Trophoblast cell (in vitro differentiated cells and primary cell): ENCODE data around the gene RHCG.

Experiments used
- DNase-seq, 2 donors: peaks; one replicate each; pipeline ENCODE4 v3.0.0-alpha.2; 2016
- H2AFZ ChIP-seq: 2 replicates; pipeline ENCODE4 v1.6.1; 2013; ENCODE audit warnings: low read length, moderate library complexity, mild to moderate bottlenecking; ENCODE audit not compliant: insufficient read depth, poor library complexity
- H2AK5ac ChIP-seq: 2 replicates; pipeline ENCODE4 v1.6.1; 2013; ENCODE audit warnings: mild to moderate bottlenecking, low read length
- H2BK120ac ChIP-seq: 2 replicates; pipeline ENCODE4 v1.6.1; 2013; ENCODE audit warnings: low read length, mild to moderate bottlenecking, moderate library complexity; ENCODE audit not compliant: insufficient read depth, poor library complexity
- H2BK12ac ChIP-seq: 2 replicates; pipeline ENCODE4 v1.6.1; 2013; ENCODE audit warnings: mild to moderate bottlenecking, low read length, moderate library complexity
- H2BK5ac ChIP-seq: 2 replicates; pipeline ENCODE4 v1.6.1; 2013; ENCODE audit warnings: low read length, low read depth, moderate library complexity, mild to moderate bottlenecking; ENCODE audit not compliant: poor library complexity
- H3K14ac ChIP-seq: 2 replicates; pipeline ENCODE4 v1.6.1; 2013; ENCODE audit warnings: mild to moderate bottlenecking, low read length
- H3K18ac ChIP-seq: 2 replicates; pipeline ENCODE4 v1.6.1; 2013; ENCODE audit warnings: mild to moderate bottlenecking, low read length
- H3K23ac ChIP-seq: 2 replicates; pipeline ENCODE4 v1.6.1; 2013; ENCODE audit warnings: low read length
- H3K27ac ChIP-seq: 2 replicates; pipeline ENCODE4 v1.5.1; 2013; ENCODE audit warnings: low read depth, mild to moderate bottlenecking, inconsistent platforms, low read length, moderate library complexity
- H3K27me3 ChIP-seq: 2 replicates; pipeline ENCODE4 v1.6.1; 2013; ENCODE audit warnings: inconsistent platforms, mild to moderate bottlenecking, low read length, moderate library complexity; ENCODE audit not compliant: insufficient read depth
- H3K36me3 ChIP-seq, 2 experiments: 1 replicate in 1 of 2; 2 replicates in 1 of 2; pipeline ENCODE4 v1.6.1; 2013; ENCODE audit warnings: low read length in 2 of 2, mild to moderate bottlenecking in 2 of 2, moderate library complexity in 1 of 2; ENCODE audit not compliant: insufficient read depth in 2 of 2, control insufficient read depth in 1 of 2
- H3K4ac ChIP-seq: 2 replicates; pipeline ENCODE4 v1.6.1; 2013; ENCODE audit warnings: low read depth, mild to moderate bottlenecking, low read length, moderate library complexity
- H3K4me1 ChIP-seq, 2 experiments: 1 replicate in 1 of 2; 2 replicates in 1 of 2; pipeline ENCODE4 v1.6.1; 2013; ENCODE audit warnings: low read length in 2 of 2, mild to moderate bottlenecking in 2 of 2, moderate library complexity in 1 of 2; ENCODE audit not compliant: insufficient read depth in 2 of 2, control insufficient read depth in 1 of 2
- H3K4me2 ChIP-seq: 2 replicates; pipeline ENCODE4 v1.6.1; 2013; ENCODE audit warnings: inconsistent platforms, mild to moderate bottlenecking, low read length, moderate library complexity
- H3K4me3 ChIP-seq: 2 replicates; pipeline ENCODE4 v1.5.1; 2013; ENCODE audit warnings: mild to moderate bottlenecking, low read depth, low read length, inconsistent platforms
- H3K79me1 ChIP-seq: one replicate; pipeline ENCODE4 v1.6.1; 2013; ENCODE audit warnings: low read length
- H3K79me2 ChIP-seq: 2 replicates; pipeline ENCODE4 v1.6.1; 2013; ENCODE audit warnings: low read length, mild to moderate bottlenecking; ENCODE audit not compliant: control insufficient read depth, insufficient read depth, poor library complexity
- H3K9ac ChIP-seq: 2 replicates; pipeline ENCODE4 v1.6.1; 2013; ENCODE audit warnings: mild to moderate bottlenecking, low read length
- H3K9me3 ChIP-seq: 2 replicates; pipeline ENCODE4 v1.6.1; 2013; ENCODE audit warnings: low read depth, mild to moderate bottlenecking, control low read depth, inconsistent platforms, low read length; ENCODE audit not compliant: insufficient read depth
- H4K12ac ChIP-seq: 2 replicates; pipeline ENCODE4 v1.6.1; 2013; ENCODE audit warnings: low read depth, mild to moderate bottlenecking, low read length, moderate library complexity
- H4K8ac ChIP-seq: 2 replicates; pipeline ENCODE4 v1.6.1; 2013; ENCODE audit warnings: low read depth, mild to moderate bottlenecking, low read length, moderate library complexity
- H4K91ac ChIP-seq: one replicate; pipeline ENCODE4 v1.6.1; 2013; ENCODE audit warnings: low read depth, mild to moderate bottlenecking, low read length, moderate library complexity
- WGBS: extraction: QIAGEN DNeasy Blood & Tissue Kit; methylation state at CpG from one replicate; pipeline ENCODE4 v1.1.7; 2013; ENCODE audit warnings: missing lambda C conversion rate; ENCODE audit not compliant: insufficient read length, insufficient coverage; ENCODE audit errors: extremely low coverage; 5-methylcytosine and 5-hydroxymethylcytosine counted together

The RHCG gene

DNA sequence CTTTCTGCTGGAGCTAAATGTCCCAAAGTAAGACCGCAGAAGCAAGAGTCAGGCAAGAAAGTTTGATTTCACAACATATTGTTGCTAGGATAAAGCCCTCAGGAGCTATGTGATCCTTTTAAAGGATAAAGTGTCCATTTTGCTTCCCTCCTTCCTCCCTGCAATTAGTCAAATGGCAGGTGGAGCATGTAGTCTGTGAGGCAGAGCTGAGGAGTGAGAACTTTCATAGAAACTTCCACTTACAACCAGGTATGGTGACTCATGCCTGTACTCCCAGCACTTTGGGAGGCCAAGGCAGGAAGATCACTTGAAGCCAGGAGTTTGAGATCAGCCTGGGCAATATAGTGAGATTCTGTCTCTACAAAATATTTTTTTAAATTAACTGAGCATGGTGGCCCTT lies 25.2 kb upstream of the RHCG start:
- H3K9ac ChIP-seq: no peak overlapping the region

GRCh38 chr15:89515477-89515876 lies 19.1 kb upstream of the RHCG start:
- no peak overlapping the region for H4K8ac ChIP-seq
- H2BK5ac ChIP-seq: no peak overlapping the region
- no peak overlapping the region for H3K4ac ChIP-seq
- no peak overlapping the region for H4K91ac ChIP-seq
- H3K9me3 ChIP-seq: no peaks in the 10 kb centered on the region
- no peak overlapping the region for H2BK12ac ChIP-seq
- no peak overlapping the region for H3K27ac ChIP-seq
- no peak overlapping the region for H3K18ac ChIP-seq
- H3K14ac ChIP-seq: no peak overlapping the region
- H3K79me1 ChIP-seq: no peaks in the 10 kb centered on the region
- no peaks in the 10 kb centered on the region for H3K4me1 ChIP-seq
- no peak overlapping the region for H4K12ac ChIP-seq
- no peaks in the 10 kb centered on the region for H3K36me3 ChIP-seq
- H3K27me3 ChIP-seq: no peaks in the 10 kb centered on the region
- no peak overlapping the region for H3K9ac ChIP-seq
- H2AK5ac ChIP-seq: no peak overlapping the region
- H3K79me2 ChIP-seq: no peaks in the 10 kb centered on the region
- no peak overlapping the region for H2AFZ ChIP-seq
- no CpG with 5 or more reads among the region's 4 CpGs for WGBS
- H3K4me3 ChIP-seq: no peak overlapping the region
- no peak overlapping the region for H2BK120ac ChIP-seq
- no peak for DNase-seq
- H3K4me2 ChIP-seq: no peak overlapping the region
- no peak overlapping the region for H3K23ac ChIP-seq

More for the DNA sequence above, 25.2 kb upstream of the RHCG start:
- Histone ChIP-seq H3K4me1 (no peaks in the 10 kb centered on the region), H4K91ac (no peak overlapping the region), H3K27me3 (no peaks in the 10 kb centered on the region), H4K12ac (no peak overlapping the region), H2BK120ac (no peak overlapping the region), H3K18ac (no peak overlapping the region), H2AFZ (no peak overlapping the region), H3K27ac (no peak overlapping the region), H3K23ac (no peak overlapping the region), H3K4me2 (no peak overlapping the region), H2AK5ac (no peak overlapping the region), H3K9me3 (no peaks in the 10 kb centered on the region), H3K4ac (no peak overlapping the region), H4K8ac (no peak overlapping the region), H2BK12ac (no peak overlapping the region), H3K14ac (no peak overlapping the region), H3K79me2 (no peaks in the 10 kb centered on the region), H3K36me3 (no peaks in the 10 kb centered on the region), H2BK5ac (no peak overlapping the region), H3K4me3 (no peak overlapping the region), H3K79me1 (no peaks in the 10 kb centered on the region)
- DNase-seq: no peak
- no CpG with 5 or more reads among the region's 1 CpG for WGBS

GRCh38 chr15:89514596-89515406 lies 18.4 kb upstream of the RHCG start:
- Histone ChIP-seq H3K14ac (no peak overlapping the region), H4K12ac (no peak overlapping the region), H3K9me3 (no peaks in the 10 kb centered on the region), H3K4ac (no peak overlapping the region), H4K91ac (no peak overlapping the region), H2AK5ac (no peak overlapping the region), H2BK120ac (no peak overlapping the region), H3K79me2 (no peaks in the 10 kb centered on the region), H3K4me1 (no peaks in the 10 kb centered on the region), H3K18ac (no peak overlapping the region), H3K4me3 (no peak overlapping the region), H3K36me3 (no peaks in the 10 kb centered on the region), H2BK5ac (no peak overlapping the region), H4K8ac (no peak overlapping the region), H3K27ac (no peak overlapping the region), H3K79me1 (no peaks in the 10 kb centered on the region), H3K4me2 (no peak overlapping the region), H2BK12ac (no peak overlapping the region), H3K23ac (no peak overlapping the region), H3K9ac (no peak overlapping the region), H3K27me3 (no peaks in the 10 kb centered on the region), H2AFZ (no peak overlapping the region)
- peak in 1 of 2 donors; percentile 28 for DNase-seq
- WGBS: no CpG with 5 or more reads among the region's 6 CpGs

DNA sequence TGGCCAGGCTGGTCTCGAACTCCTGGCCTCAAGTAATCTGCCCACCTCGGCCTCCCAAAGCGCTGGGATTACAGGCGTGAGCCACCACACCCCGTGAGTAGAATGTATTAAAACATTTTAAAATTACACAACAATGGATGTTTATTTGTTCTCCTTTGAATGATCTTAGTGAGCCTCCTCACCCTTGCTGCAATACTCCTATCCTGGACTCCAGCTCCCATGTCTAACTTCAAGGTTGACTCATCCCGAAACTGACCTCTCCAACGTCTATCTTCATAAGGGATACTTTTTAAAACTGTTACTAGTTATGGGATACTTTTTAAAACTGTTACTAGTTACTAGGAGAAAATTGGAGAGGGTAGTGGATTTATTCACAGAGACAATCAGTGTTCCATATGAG lies 17.8 kb upstream of the RHCG start:
- no peaks in the 10 kb centered on the region for H3K36me3 ChIP-seq
- no peak overlapping the region for H3K4ac ChIP-seq
- no peak overlapping the region for H2BK12ac ChIP-seq
- WGBS: no CpG with 5 or more reads among the region's 7 CpGs
- no peak overlapping the region for H4K12ac ChIP-seq
- H4K8ac ChIP-seq: no peak overlapping the region
- H3K4me1 ChIP-seq: no peaks in the 10 kb centered on the region
- H3K14ac ChIP-seq: no peak overlapping the region
- no peak overlapping the region for H2BK5ac ChIP-seq
- H3K9me3 ChIP-seq: no peaks in the 10 kb centered on the region
- no peak overlapping the region for H3K23ac ChIP-seq
- no peak overlapping the region for H3K27ac ChIP-seq
- no peaks in the 10 kb centered on the region for H3K27me3 ChIP-seq
- no peak overlapping the region for H4K91ac ChIP-seq
- H2BK120ac ChIP-seq: no peak overlapping the region
- H3K9ac ChIP-seq: no peak overlapping the region
- no peak overlapping the region for H2AK5ac ChIP-seq
- H3K79me2 ChIP-seq: no peaks in the 10 kb centered on the region
- H3K4me3 ChIP-seq: no peak overlapping the region
- no peak overlapping the region for H3K4me2 ChIP-seq
- DNase-seq: no peak
- H3K79me1 ChIP-seq: no peaks in the 10 kb centered on the region
- H2AFZ ChIP-seq: no peak overlapping the region
- H3K18ac ChIP-seq: no peak overlapping the region
